Activated CD8-positive, alpha-beta memory T cell treated with anti-CD3 and anti-CD28 coated beads, Interleukin-2, amount 50 U/mL, for 24 hours (primary cell): ENCODE results near the gene PCDHGA10.
"Not testable (repeated sequence)": the region's sequence is repeated elsewhere in the genome, so short reads cannot be mapped to it uniquely, and the experiment has no call there.

Experiments used
- DNase-seq: peaks from one replicate; pipeline ENCODE4 v3.0.0-alpha.2; 2020; ENCODE audit errors: extremely low read depth

Gene PCDHGA10

GRCh38 chr5:141412854-141413539 lies at the start of gene PCDHGA10:
TSS of gene PCDHGA10 (plus strand) at chr5:141412987. CDS start at chr5:141413176, 189 bp downstream.
- DNase-seq, result no peak

GRCh38 chr5:141363952-141364660 lies 48.7 kb upstream of the PCDHGA10 start, which contains the start of gene PCDHGA5:
TSS of gene PCDHGA5 (plus strand) at chr5:141364162. CDS start at chr5:141364331, 169 bp downstream.
- no peak for DNase-seq

GRCh38 chr5:141366016-141366896 lies 46.5 kb upstream of the PCDHGA10 start:
- no peak for DNase-seq

- DNase-seq, result no peak
Measured at GRCh38 chr5:141369994-141370848, 42.6 kb upstream of the PCDHGA10 start, which contains the start of gene PCDHGB3. TSS of gene PCDHGB3 (plus strand) at chr5:141370242. CDS start at chr5:141370395, 153 bp downstream.

- DNase-seq, result no peak
Measured at GRCh38 chr5:141371572-141372475, 41.0 kb upstream of the PCDHGA10 start.

- DNase-seq, result no peak
Measured at GRCh38 chr5:141373673-141374317, 39.0 kb upstream of the PCDHGA10 start, which contains the start of gene PCDHGA6. TSS of gene PCDHGA6 (plus strand) at chr5:141373891. CDS start at chr5:141374084, 193 bp downstream.

- no peak for DNase-seq
Measured at GRCh38 chr5:141374627-141375026, 38.2 kb upstream of the PCDHGA10 start.

GRCh38 chr5:141375444-141376155 lies 37.2 kb upstream of the PCDHGA10 start:
- DNase-seq, result not testable (repeated sequence)

GRCh38 chr5:141382469-141383294 lies 30.1 kb upstream of the PCDHGA10 start, which contains the start of gene PCDHGA7:
TSS of gene PCDHGA7 (plus strand) at chr5:141382742. CDS start at chr5:141382900, 158 bp downstream.
- no peak for DNase-seq

GRCh38 chr5:141383345-141383744 lies 29.4 kb upstream of the PCDHGA10 start:
- no peak for DNase-seq

GRCh38 chr5:141384471-141385267 lies 28.1 kb upstream of the PCDHGA10 start:
- no peak for DNase-seq

- not testable (repeated sequence) for DNase-seq
Measured at GRCh38 chr5:141387557-141388311, 25.1 kb upstream of the PCDHGA10 start, which contains the start of gene PCDHGB4. TSS of gene PCDHGB4 (plus strand) at chr5:141387698. CDS start at chr5:141387885, 187 bp downstream.

GRCh38 chr5:141388661-141389060 lies 24.1 kb upstream of the PCDHGA10 start:
- no peak for DNase-seq

GRCh38 chr5:141389153-141390042 lies 23.4 kb upstream of the PCDHGA10 start:
- DNase-seq, result no peak
